Dedifferentiated amniotic fluid mesenchymal stem cell (primary cell): ENCODE data around the gene PHACTR1.
"Not testable (repeated sequence)": the region's sequence is repeated elsewhere in the genome, so short reads cannot be mapped to it uniquely, and the experiment has no call there.

Experiments used
- DNase-seq: peaks from one replicate; pipeline ENCODE4 v3.0.0-alpha.2; 2016; ENCODE audit errors: extremely low spot score

PHACTR1 gene

DNA sequence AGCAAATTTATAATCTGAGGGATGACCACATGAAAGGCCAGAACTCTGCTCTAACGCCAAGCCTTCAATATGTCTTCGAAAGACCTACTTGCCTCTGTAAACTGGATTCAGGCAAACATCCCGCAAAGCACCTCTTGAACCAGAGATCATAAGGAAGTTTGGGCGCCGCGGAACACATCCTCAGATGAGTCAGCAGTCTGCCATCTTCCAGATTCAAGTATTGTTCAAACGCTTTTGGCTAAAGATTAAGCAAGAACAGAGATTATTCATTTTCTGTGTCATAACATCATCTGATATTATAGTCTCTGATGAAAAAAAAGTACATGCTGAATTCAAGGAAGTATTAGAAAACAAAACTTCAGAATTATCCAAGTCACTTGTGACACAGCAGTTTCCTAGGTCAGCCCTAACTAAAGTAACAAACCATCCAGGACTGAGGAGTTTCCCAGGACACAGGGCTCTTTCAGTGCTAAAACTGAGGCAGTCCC is 591.0 kb downstream of the PHACTR1 start:
- no peak for DNase-seq

GRCh38 chr6:13308332-13308731 is 591.8 kb downstream of the PHACTR1 start:
- no peak for DNase-seq

- DNase-seq = no peak
Observed at GRCh38 chr6:13311155-13311554, 594.6 kb downstream of the PHACTR1 start.

GRCh38 chr6:13314806-13315205 is 598.2 kb downstream of the PHACTR1 start:
- no peak for DNase-seq

GRCh38 chr6:13315896-13316295 is 599.3 kb downstream of the PHACTR1 start:
- no peak for DNase-seq

GRCh38 chr6:13318821-13319220 is 602.3 kb downstream of the PHACTR1 start:
- no peak for DNase-seq

GRCh38 chr6:13319891-13320564 is 603.5 kb downstream of the PHACTR1 start:
- no peak for DNase-seq

- not testable (repeated sequence) for DNase-seq
Observed at GRCh38 chr6:13326031-13326586, 609.5 kb downstream of the PHACTR1 start.

GRCh38 chr6:13327691-13328075 is 611.1 kb downstream of the PHACTR1 start:
- no peak for DNase-seq

GRCh38 chr6:13328076-13328874 is 611.7 kb downstream of the PHACTR1 start, which contains the start of gene TBC1D7:
Gene TBC1D7 (minus strand): TSS chr6:13328537. CDS start chr6:13326898, 1,639 bp downstream.
- peak; percentile 90 for DNase-seq

GRCh38 chr6:13328875-13329183 is 612.3 kb downstream of the PHACTR1 start:
- no peak for DNase-seq

DNA sequence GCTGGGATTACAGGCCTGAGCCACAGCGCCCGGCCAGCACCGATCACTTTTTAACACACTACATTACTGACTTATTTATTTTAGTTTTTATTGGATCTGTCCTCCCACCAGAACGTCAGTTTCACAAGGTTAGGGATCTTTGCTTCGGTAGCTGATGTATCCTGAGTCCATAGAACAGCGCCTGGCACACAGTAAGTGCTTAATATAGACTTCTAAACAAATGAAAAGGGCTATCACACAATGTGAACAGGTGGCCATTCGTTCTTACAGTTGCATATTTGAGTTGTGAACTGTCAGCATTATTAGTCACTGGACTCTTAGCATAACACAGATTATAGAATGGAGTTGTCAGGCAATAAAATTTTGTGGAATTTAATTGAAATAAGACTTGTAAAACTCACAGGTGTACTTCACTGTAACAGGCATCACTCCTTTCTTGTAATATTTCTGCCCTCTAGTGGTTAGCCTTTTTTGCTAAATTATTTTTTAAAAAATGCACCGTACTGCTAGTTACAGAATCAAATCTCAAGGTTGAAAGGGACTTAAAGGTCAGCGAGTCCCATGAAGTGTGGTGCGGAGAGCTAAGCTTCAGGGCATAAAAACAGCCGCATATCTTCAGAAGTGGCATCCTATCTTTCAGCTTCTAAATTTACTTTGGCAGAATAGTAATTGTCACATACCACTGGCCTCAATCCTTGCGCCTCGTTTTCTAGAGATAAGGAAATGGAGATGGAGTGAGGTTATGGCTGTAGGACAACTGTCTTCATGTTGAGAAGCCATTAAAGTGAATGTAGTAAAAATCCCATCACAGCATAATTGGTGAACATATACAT is 615.2 kb downstream of the PHACTR1 start:
- peak; percentile 37 for DNase-seq

- no peak for DNase-seq
Observed at GRCh38 chr6:13332349-13332706, 615.8 kb downstream of the PHACTR1 start.

- DNase-seq = no peak
Observed at GRCh38 chr6:13334953-13335352, 618.4 kb downstream of the PHACTR1 start.

GRCh38 chr6:13336553-13336952 is 620.0 kb downstream of the PHACTR1 start:
- peak; percentile 89 for DNase-seq

GRCh38 chr6:13338038-13338437 is 621.5 kb downstream of the PHACTR1 start:
- no peak for DNase-seq
